ENCODE measurements around the gene RHEBL1. TPM values are rescaled to one million over a fixed set of nuclear protein-coding genes. Genes with fewer than 3 reads are reported as not detected.

Gene RHEBL1
- polyA plus RNA-seq, 1 experiment, result 0.51 TPM

- peaks cover 3% of the 10 kb centered on the region for H3K27me3 ChIP-seq (ENCODE audit: control insufficient read depth, insufficient read depth, low read length)
- no peak for DNase-seq (ENCODE audit: low read depth, low spot score)
- H3K9me3 ChIP-seq (ENCODE audit: control insufficient read depth, insufficient read depth, low read length), result no peaks in the 10 kb centered on the region
- TF ChIP-seq CTCF (IDR thresholded peaks at IDR 0.05; ENCODE audit: low read depth, low read length), result no peak
- ChIA-PET POLR2A (interaction anchor here (1.9 kb wide), 1 partner anchor 32 kb away, joined by 6 read pairs; the partner anchor contains the start of gene TUBA1B), CTCF (interaction anchor here (0.6 to 4.3 kb wide), 9 partner anchors 9 to 249 kb away, joined by 3 to 66 read pairs (median 6); partner anchors contain the start of gene LMBR1L)
- no peak overlapping the region for H3K27ac ChIP-seq (ENCODE audit: low read depth, low read length)
- H3K4me3 ChIP-seq (ENCODE audit: low read depth, low read length), result no peak overlapping the region
Observed at GRCh38 chr12:49098703-49099102, 28.9 kb upstream of the RHEBL1 start.

GRCh38 chr12:49098035-49098451 lies 28.3 kb upstream of the RHEBL1 start:
- no peak overlapping the region for H3K27ac ChIP-seq (ENCODE audit: low read depth, low read length)
- H3K4me3 ChIP-seq (ENCODE audit: low read depth, low read length), result no peak overlapping the region
- no peaks in the 10 kb centered on the region for H3K9me3 ChIP-seq (ENCODE audit: control insufficient read depth, insufficient read depth, low read length)
- DNase-seq (ENCODE audit: low read depth, low spot score), result no peak
- CTCF ChIA-PET, result interaction anchor here (0.6 to 4.3 kb wide), 9 partner anchors 9 to 250 kb away, joined by 3 to 66 read pairs (median 6); partner anchors contain the start of gene LMBR1L
- H3K27me3 ChIP-seq (ENCODE audit: control insufficient read depth, insufficient read depth, low read length), result peaks cover 5% of the 10 kb centered on the region
- peak; percentile 81 for TF ChIP-seq CTCF (IDR thresholded peaks at IDR 0.05; ENCODE audit: low read depth, low read length)
- POLR2A ChIA-PET, result interaction anchor here (1.1 to 1.9 kb wide), 2 partner anchors 12 to 33 kb away, joined by 3 to 6 read pairs; partner anchors contain the start of gene TUBA1B

GRCh38 chr12:49097381-49097780 lies 27.6 kb upstream of the RHEBL1 start:
- Histone ChIP-seq H3K4me3 (ENCODE audit: low read depth, low read length) (no peak overlapping the region), H3K27ac (ENCODE audit: low read depth, low read length) (no peak overlapping the region), H3K27me3 (ENCODE audit: control insufficient read depth, insufficient read depth, low read length) (peaks cover 5% of the 10 kb centered on the region), H3K9me3 (ENCODE audit: control insufficient read depth, insufficient read depth, low read length) (no peaks in the 10 kb centered on the region)
- no peak for DNase-seq (ENCODE audit: low read depth, low spot score)
- ChIA-PET POLR2A (interaction anchor here (1.1 to 1.9 kb wide), 2 partner anchors 12 to 34 kb away, joined by 3 to 6 read pairs; partner anchors contain the start of gene TUBA1B), CTCF (interaction anchor here (1.8 to 5.9 kb wide), 3 partner anchors 10 to 33 kb away, joined by 11 to 48 read pairs (median 12); partner anchors contain the start of gene LMBR1L)
- no peak for TF ChIP-seq CTCF (IDR thresholded peaks at IDR 0.05; ENCODE audit: low read depth, low read length)

GRCh38 chr12:49094975-49095365 lies 25.2 kb upstream of the RHEBL1 start:
- Histone ChIP-seq H3K4me3 (ENCODE audit: low read depth, low read length) (no peak overlapping the region), H3K27me3 (ENCODE audit: control insufficient read depth, insufficient read depth, low read length) (peaks cover 12% of the 10 kb centered on the region), H3K9me3 (ENCODE audit: control insufficient read depth, insufficient read depth, low read length) (no peaks in the 10 kb centered on the region), H3K27ac (ENCODE audit: low read depth, low read length) (no peak overlapping the region)
- TF ChIP-seq CTCF (IDR thresholded peaks at IDR 0.05; ENCODE audit: low read depth, low read length), result no peak
- no peak for DNase-seq (ENCODE audit: low read depth, low spot score)
- ChIA-PET POLR2A (interaction anchor here (0.7 to 1.5 kb wide), 3 partner anchors 9 to 35 kb away, joined by 3 to 6 read pairs (median 5); partner anchors contain the start of gene RHEBL1), CTCF (interaction anchor here (1.3 to 5.9 kb wide), 2 partner anchors 31 to 35 kb away, joined by 5 to 48 read pairs; no protein-coding TSS in a partner anchor)
